Right atrium auricular region (tissue), 2 donors: Measurements from ENCODE around the gene PKN2. TPM values are rescaled to one million over a fixed set of nuclear protein-coding genes. Genes with fewer than 3 reads are reported as not detected.
A peak's percentile ranks its signal among the peaks of the same experiment; 100 is the strongest.
"Not testable (repeated sequence)": the region's sequence is repeated elsewhere in the genome, so short reads cannot be mapped to it uniquely, and the experiment has no call there.

Experiments
- DNase-seq: peaks from one replicate; pipeline ENCODE4 v3.0.0-alpha.2; 2019; ENCODE audit warnings: low spot score
- H3K27ac ChIP-seq, 2 donors: fragments of 200-600 bp; sonication (generic); 1 replicate in 1 of 2; 2 replicates in 1 of 2; pipeline ENCODE4 v1.5.1; 2016 to 2019
- H3K27me3 ChIP-seq, 2 donors: fragments of 200-600 bp; sonication (generic); one replicate each; pipeline versions ENCODE4 v1.5.1 to v1.6.0; 2017 to 2019
- H3K36me3 ChIP-seq: fragments of 200-600 bp; sonication (generic); one replicate; pipeline ENCODE4 v1.5.1; 2016
- H3K4me1 ChIP-seq, 2 donors: fragments of 200-600 bp; sonication (generic); one replicate each; pipeline versions ENCODE4 v1.5.1 to v1.6.0; 2017 to 2019
- H3K4me3 ChIP-seq, 2 donors: fragments of 200-600 bp; sonication (generic); 1 replicate in 1 of 2; 2 replicates in 1 of 2; pipeline ENCODE4 v1.5.1; 2017 to 2019; ENCODE audit warnings: mild to moderate bottlenecking in 1 of 2, moderate library complexity in 1 of 2
- H3K9me3 ChIP-seq, 2 donors: fragments of 200-600 bp; sonication (generic); one replicate each; pipeline ENCODE4 v1.5.1; 2019
- total RNA-seq, 2 donors: library from RNA; depleted of rRNA; stranded (reverse); fragments of >200 nt; gene quantifications; one replicate each; pipeline ENCODE4 v1.1.0, GENCODE V29; 2016
- TF ChIP-seq, protein P1 (sequence below), 2 donors: fragments of 200-600 bp; sonication (generic); IDR thresholded peaks; one replicate each; pipeline ENCODE4 v1.5.1; 2019; ENCODE audit warnings: antibody characterized with exemption in 2 of 2

PKN2 gene
- total RNA-seq, 2 donors from 2014 or later, result 21.7 to 24.9 TPM

DNA sequence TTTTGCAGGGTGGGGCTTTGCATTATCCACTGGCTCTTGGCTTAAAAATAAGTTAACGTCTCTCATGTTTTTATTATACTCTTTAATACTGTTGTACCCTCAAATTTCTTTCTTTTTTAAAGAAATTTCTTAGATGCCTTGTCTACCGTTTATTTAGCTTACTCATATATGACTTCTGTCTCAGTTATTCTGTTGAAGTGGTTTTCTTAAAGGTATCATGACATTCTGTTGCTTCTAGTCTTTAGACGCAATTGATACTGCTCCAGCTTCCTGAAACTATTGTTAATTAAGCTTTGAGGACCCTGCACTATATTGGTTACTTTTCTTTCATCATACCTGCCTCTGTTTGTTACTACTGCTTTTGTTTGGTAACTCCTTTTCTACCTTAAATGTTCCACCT, 11.7 kb downstream of the PKN2 start:
- H3K4me3 ChIP-seq, result no peak overlapping the region
- no peaks in the 10 kb centered on the region for H3K9me3 ChIP-seq
- H3K27ac ChIP-seq, result no peak overlapping the region
- no peak for DNase-seq
- no peaks in the 10 kb centered on the region for H3K27me3 ChIP-seq
- TF ChIP-seq, protein P1, sequence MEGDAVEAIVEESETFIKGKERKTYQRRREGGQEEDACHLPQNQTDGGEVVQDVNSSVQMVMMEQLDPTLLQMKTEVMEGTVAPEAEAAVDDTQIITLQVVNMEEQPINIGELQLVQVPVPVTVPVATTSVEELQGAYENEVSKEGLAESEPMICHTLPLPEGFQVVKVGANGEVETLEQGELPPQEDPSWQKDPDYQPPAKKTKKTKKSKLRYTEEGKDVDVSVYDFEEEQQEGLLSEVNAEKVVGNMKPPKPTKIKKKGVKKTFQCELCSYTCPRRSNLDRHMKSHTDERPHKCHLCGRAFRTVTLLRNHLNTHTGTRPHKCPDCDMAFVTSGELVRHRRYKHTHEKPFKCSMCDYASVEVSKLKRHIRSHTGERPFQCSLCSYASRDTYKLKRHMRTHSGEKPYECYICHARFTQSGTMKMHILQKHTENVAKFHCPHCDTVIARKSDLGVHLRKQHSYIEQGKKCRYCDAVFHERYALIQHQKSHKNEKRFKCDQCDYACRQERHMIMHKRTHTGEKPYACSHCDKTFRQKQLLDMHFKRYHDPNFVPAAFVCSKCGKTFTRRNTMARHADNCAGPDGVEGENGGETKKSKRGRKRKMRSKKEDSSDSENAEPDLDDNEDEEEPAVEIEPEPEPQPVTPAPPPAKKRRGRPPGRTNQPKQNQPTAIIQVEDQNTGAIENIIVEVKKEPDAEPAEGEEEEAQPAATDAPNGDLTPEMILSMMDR (IDR thresholded peaks at IDR 0.05), result no peak
- H3K36me3 ChIP-seq, result no peaks in the 10 kb centered on the region
- H3K4me1 ChIP-seq, result peaks cover 0 to 16% of the 10 kb centered on the region in 2 donors

DNA sequence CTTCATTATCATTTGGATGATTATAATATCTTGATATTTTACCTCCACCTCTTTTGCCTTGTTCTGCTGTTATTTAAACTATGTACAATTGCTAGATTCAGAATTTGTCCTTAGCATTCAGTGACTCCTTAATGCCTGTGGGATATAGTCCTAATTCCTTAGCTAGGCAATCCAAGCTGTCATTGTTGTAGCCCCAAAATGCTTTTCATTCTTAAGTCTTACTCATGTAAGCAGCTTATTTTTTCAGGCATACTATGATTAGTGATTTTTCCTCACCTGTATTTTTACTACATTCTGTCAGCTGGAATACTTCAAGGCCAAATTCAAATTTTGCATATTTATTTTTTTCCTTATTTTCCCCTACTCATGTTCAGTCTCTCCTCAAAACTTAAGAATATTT, 13.4 kb downstream of the PKN2 start:
- Histone ChIP-seq H3K4me3 (no peak overlapping the region), H3K36me3 (no peaks in the 10 kb centered on the region), H3K27ac (no peak overlapping the region), H3K9me3 (no peaks in the 10 kb centered on the region), H3K27me3 (no peaks in the 10 kb centered on the region), H3K4me1 (peaks cover 0 to 20% of the 10 kb centered on the region in 2 donors)
- no peak for DNase-seq
- TF ChIP-seq, protein P1 (IDR thresholded peaks at IDR 0.05), result no peak

DNA sequence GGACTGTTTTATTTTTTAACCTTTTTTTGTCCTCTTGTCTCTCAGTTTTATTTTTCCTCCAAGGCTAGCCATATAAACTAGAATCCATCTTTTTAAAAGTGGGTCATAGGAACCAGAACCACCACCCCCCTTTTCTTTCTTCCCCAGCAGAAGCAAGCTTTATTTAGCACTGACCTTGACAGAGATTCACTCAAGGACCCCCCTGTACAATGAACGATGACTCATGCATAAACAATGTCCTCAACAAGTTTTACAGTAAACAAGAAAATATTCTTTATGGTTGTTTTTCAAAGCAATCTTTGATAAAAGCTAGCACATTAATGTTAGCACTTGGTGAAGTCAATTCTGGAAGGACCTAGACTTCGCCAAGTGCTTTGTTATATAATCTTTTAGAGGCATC, 14.1 kb downstream of the PKN2 start:
- H3K4me1 ChIP-seq, result peaks cover 0 to 20% of the 10 kb centered on the region in 2 donors
- no peaks in the 10 kb centered on the region for H3K9me3 ChIP-seq
- peak overlapping the region in 1 of 2 donors; percentile 3 for H3K27ac ChIP-seq
- H3K36me3 ChIP-seq, result no peaks in the 10 kb centered on the region
- TF ChIP-seq, protein P1 (IDR thresholded peaks at IDR 0.05), result no peak
- H3K27me3 ChIP-seq, result no peaks in the 10 kb centered on the region
- no peak overlapping the region for H3K4me3 ChIP-seq
- DNase-seq, result no peak

DNA sequence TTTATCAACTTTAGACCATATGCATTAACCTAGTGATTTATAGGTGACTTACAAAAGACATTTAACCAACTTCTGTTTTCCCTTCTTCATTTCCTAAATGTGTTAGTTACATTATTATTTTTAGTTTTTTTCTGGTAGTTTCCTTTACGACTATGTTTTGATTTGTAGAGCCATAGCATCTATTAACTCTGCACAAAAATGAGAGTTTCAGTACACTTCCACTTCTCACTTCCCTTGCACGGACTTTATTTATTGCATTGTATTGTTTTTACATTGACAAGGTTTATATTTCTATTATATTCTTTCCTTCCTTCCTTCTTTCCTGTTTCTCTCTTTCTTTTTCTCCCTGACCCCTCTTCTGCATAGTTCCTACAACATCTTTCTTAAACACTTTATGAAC, 14.7 kb downstream of the PKN2 start:
- H3K4me3 ChIP-seq, result no peak overlapping the region
- TF ChIP-seq, protein P1 (IDR thresholded peaks at IDR 0.05), result no peak
- H3K27me3 ChIP-seq, result no peaks in the 10 kb centered on the region
- no peak for DNase-seq
- no peaks in the 10 kb centered on the region for H3K9me3 ChIP-seq
- peaks cover 0 to 20% of the 10 kb centered on the region in 2 donors for H3K4me1 ChIP-seq
- no peak overlapping the region for H3K27ac ChIP-seq
- no peaks in the 10 kb centered on the region for H3K36me3 ChIP-seq

DNA sequence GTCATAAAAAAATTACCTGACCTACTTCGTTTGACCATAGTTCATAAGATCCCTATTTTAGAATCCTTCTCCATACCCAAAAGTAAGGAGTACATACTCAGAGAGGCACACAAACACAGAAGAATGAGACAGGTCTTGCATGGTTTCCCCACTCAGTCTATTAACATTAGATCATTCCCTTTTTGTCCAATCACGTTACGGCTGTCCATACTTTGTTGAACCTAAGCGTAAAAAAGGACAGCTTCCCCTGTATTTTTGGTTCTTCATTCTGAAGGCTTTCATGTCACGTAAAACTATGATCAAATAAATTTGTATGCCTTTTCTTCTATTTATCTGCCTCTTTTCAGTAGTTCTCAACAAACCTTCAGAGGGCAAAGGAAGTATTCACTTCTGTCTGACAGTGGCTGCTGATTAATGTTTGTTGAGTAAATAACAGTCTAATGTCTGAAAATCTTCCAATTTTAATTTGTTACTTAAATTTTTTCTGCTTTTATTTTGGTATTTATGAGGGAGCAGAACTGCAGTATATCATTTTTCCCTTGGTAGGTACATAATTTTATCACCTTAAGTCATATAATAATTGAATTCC, 16.4 kb downstream of the PKN2 start:
- no peak for DNase-seq
- Histone ChIP-seq H3K4me1 (peaks cover 0 to 20% of the 10 kb centered on the region in 2 donors), H3K4me3 (no peak overlapping the region), H3K9me3 (no peaks in the 10 kb centered on the region), H3K36me3 (no peaks in the 10 kb centered on the region), H3K27ac (peak overlapping the region in 1 of 2 donors; percentile 18), H3K27me3 (no peaks in the 10 kb centered on the region)
- TF ChIP-seq, protein P1 (IDR thresholded peaks at IDR 0.05), result no peak

DNA sequence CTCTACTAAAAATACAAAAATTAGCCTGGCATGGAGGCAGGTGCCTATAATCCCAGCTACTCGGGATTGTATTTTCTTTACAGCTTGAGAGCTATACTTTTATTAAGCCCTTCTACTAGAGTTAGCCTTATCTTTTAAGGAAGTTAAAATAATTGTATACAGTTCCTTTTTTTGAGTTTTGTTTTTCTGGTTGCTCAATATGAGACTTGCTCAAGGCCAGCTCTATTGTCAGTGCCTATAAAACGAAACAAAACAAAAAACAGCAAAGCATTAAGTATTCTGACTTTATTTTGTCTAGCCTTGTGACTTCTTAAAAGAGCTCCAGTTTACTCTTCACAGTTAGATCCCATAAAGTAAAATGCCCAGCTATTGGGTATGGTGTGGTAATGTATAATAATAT, 17.2 kb downstream of the PKN2 start:
- TF ChIP-seq, protein P1 (IDR thresholded peaks at IDR 0.05), result no peak
- DNase-seq, result no peak
- Histone ChIP-seq H3K27ac (peak overlapping the region in 1 of 2 donors; percentile 5), H3K27me3 (no peaks in the 10 kb centered on the region), H3K36me3 (no peaks in the 10 kb centered on the region), H3K4me3 (no peak overlapping the region), H3K9me3 (no peaks in the 10 kb centered on the region), H3K4me1 (peaks cover 0 to 20% of the 10 kb centered on the region in 2 donors)

DNA sequence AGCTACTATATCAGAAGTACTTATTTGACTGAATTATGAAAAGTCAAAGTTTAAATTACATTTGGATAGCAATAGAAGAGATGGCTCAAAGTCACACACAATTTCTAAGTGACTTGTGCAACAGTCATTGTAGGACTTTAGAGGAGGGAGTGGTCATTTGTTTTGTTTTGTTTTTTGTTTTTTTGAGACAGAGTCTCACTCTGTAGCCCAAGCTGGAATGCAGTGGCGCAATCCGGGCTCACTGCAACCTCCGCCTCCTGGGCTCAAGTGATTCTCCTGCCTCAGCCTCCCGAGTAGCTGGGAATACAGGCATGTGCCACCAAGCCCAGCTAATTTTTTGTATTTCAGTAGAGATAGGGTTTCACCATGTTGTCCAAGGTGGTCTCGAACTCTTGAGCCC, 17.7 kb downstream of the PKN2 start:
- H3K4me3 ChIP-seq, H3K36me3 ChIP-seq, H3K9me3 ChIP-seq, H3K27me3 ChIP-seq, DNase-seq: not testable (repeated sequence)
- peak overlapping the region in 1 of 2 donors; percentile 5 for H3K27ac ChIP-seq
- H3K4me1 ChIP-seq, result peaks cover 0 to 20% of the 10 kb centered on the region in 2 donors
